ENCODE measurements around the gene KANSL1. TPM values are rescaled to one million over a fixed set of nuclear protein-coding genes. Genes with fewer than 3 reads are reported as not detected.

KANSL1 gene
- total and polyA plus RNA-seq, 2 donors (not counting 1 experiment from before 2014, with no cell fraction given): 36.8 to 233 TPM

- no peak overlapping the region for H3K4me3 Mint-ChIP-seq
- no peak overlapping the region for H3K27ac Mint-ChIP-seq
Measured at GRCh38 chr17:46126840-46127239, 66.4 kb downstream of the KANSL1 start.

GRCh38 chr17:46125831-46126230 lies 67.4 kb downstream of the KANSL1 start:
- 96% methylated on average over 4 of the region's 6 CpGs for WGBS (ENCODE audit: insufficient coverage)
- Histone ChIP-seq H3K4me2 (replicated peaks; ENCODE audit: low read depth, low read length, poor library complexity, severe bottlenecking) (no peak overlapping the region), H4K20me1 (ENCODE audit: control insufficient read depth, insufficient read depth, low read length, poor library complexity, severe bottlenecking) (peaks cover 90% of the 10 kb centered on the region), H3K79me2 (ENCODE audit: control insufficient read depth, insufficient read depth, low read length) (peaks cover 97% of the 10 kb centered on the region), H3K4me1 (ENCODE audit: control insufficient read depth in 2 of 2, insufficient read depth in 2 of 2, low read length in 2 of 2) (peaks cover 26 to 29% of the 10 kb centered on the region in 2 donors), H3K27ac (ENCODE audit: low read length in 2 of 2) (no peak overlapping the region), H3K4me3 (ENCODE audit: control extremely low read depth in 1 of 5, extremely low read depth in 1 of 5, insufficient read depth in 1 of 5, low read depth in 2 of 5, low read length in 4 of 5) (no peak overlapping the region), H3K9me3 (ENCODE audit: control extremely low read depth in 1 of 3, control insufficient read depth in 2 of 3, insufficient read depth in 1 of 3, low read length in 2 of 3) (no peaks in the 10 kb centered on the region), H2AFZ (ENCODE audit: insufficient read depth, low read depth, low read length, poor library complexity, severe bottlenecking) (no peak overlapping the region), H3K36me3 (replicated peaks in 1 of 2; ENCODE audit: control extremely low read depth in 1 of 2, control insufficient read depth in 1 of 2, extremely low read depth in 1 of 2, insufficient read depth in 2 of 2, low read length in 1 of 2) (peaks cover 2 to 3% of the 10 kb centered on the region in 2 experiments), H3K9ac (ENCODE audit: low read length) (no peak overlapping the region), H3K27me3 (replicated peaks in 1 of 4; ENCODE audit: control extremely low read depth in 1 of 4, control insufficient read depth in 3 of 4, insufficient read depth in 4 of 4, low read length in 3 of 4) (no peaks in the 10 kb centered on the region)
- DNase-seq (no peak), ATAC-seq (ENCODE audit: low read depth) (no peak)
- CTCF ChIA-PET: no interaction called here
- H3K4me3 Mint-ChIP-seq: no peak overlapping the region
- H3K9me3 Mint-ChIP-seq (ENCODE audit: insufficient read depth): no peaks in the 10 kb centered on the region
- no peak overlapping the region for H3K27ac Mint-ChIP-seq
- H3K4me1 Mint-ChIP-seq: peaks cover 73% of the 10 kb centered on the region
- intact Hi-C loops (cut with micrococcal nuclease): no loop called here
- no peaks in the 10 kb centered on the region for H3K27me3 Mint-ChIP-seq
- TF ChIP-seq EZH2 (IDR thresholded peaks at IDR 0.05; ENCODE audit: borderline replicate concordance, insufficient read depth, low read depth, low read length, poor library complexity, severe bottlenecking) (no peak), CTCF (IDR thresholded peaks at IDR 0.05) (no peak)
- POLR2A ChIA-PET: no interaction called here

More at GRCh38 chr17:46126840-46127239, 66.4 kb downstream of the KANSL1 start:
- Histone ChIP-seq H3K4me2 (replicated peaks; ENCODE audit: low read depth, low read length, poor library complexity, severe bottlenecking) (no peak overlapping the region), H2AFZ (ENCODE audit: insufficient read depth, low read depth, low read length, poor library complexity, severe bottlenecking) (no peak overlapping the region), H3K27ac (ENCODE audit: low read length in 2 of 2) (no peak overlapping the region), H3K36me3 (replicated peaks in 1 of 2; ENCODE audit: control extremely low read depth in 1 of 2, control insufficient read depth in 1 of 2, extremely low read depth in 1 of 2, insufficient read depth in 2 of 2, low read length in 1 of 2) (peaks cover 2 to 3% of the 10 kb centered on the region in 2 experiments), H3K9me3 (ENCODE audit: control extremely low read depth in 1 of 3, control insufficient read depth in 2 of 3, insufficient read depth in 1 of 3, low read length in 2 of 3) (no peaks in the 10 kb centered on the region), H3K79me2 (ENCODE audit: control insufficient read depth, insufficient read depth, low read length) (peaks cover 97% of the 10 kb centered on the region), H3K27me3 (replicated peaks in 1 of 4; ENCODE audit: control extremely low read depth in 1 of 4, control insufficient read depth in 3 of 4, insufficient read depth in 4 of 4, low read length in 3 of 4) (no peaks in the 10 kb centered on the region), H3K9ac (ENCODE audit: low read length) (no peak overlapping the region), H4K20me1 (ENCODE audit: control insufficient read depth, insufficient read depth, low read length, poor library complexity, severe bottlenecking) (peaks cover 90% of the 10 kb centered on the region), H3K4me1 (ENCODE audit: control insufficient read depth in 2 of 2, insufficient read depth in 2 of 2, low read length in 2 of 2) (peaks cover 15 to 19% of the 10 kb centered on the region in 2 donors), H3K4me3 (ENCODE audit: control extremely low read depth in 1 of 5, extremely low read depth in 1 of 5, insufficient read depth in 1 of 5, low read depth in 2 of 5, low read length in 4 of 5) (no peak overlapping the region)
- no peaks in the 10 kb centered on the region for H3K27me3 Mint-ChIP-seq
- ChIA-PET POLR2A (interaction anchor here (0.7 kb wide), 1 partner anchor 8 kb away, joined by 3 read pairs; no protein-coding TSS in a partner anchor), CTCF (interaction anchor here (0.5 kb wide), 1 partner anchor 151 kb away, joined by 3 read pairs; no protein-coding TSS in a partner anchor)
- DNase-seq (no peak), ATAC-seq (ENCODE audit: low read depth) (no peak)
- no CpG with 5 or more reads among the region's 1 CpG for WGBS (ENCODE audit: insufficient coverage)
- no peaks in the 10 kb centered on the region for H3K9me3 Mint-ChIP-seq (ENCODE audit: insufficient read depth)
- TF ChIP-seq CTCF (IDR thresholded peaks at IDR 0.05) (no peak), EZH2 (IDR thresholded peaks at IDR 0.05; ENCODE audit: borderline replicate concordance, insufficient read depth, low read depth, low read length, poor library complexity, severe bottlenecking) (no peak)
- peaks cover 70% of the 10 kb centered on the region for H3K4me1 Mint-ChIP-seq
- intact Hi-C loops (cut with micrococcal nuclease): no loop called here
